Stimulated activated CD8-positive, alpha-beta memory T cell treated with anti-CD3 and anti-CD28 coated beads, Interleukin-2, amount 100 ng/mL, for 1 hour (primary cell): ENCODE data around the gene C10orf105.

Experiments used
- DNase-seq, 2 donors: peaks; one replicate each; pipeline ENCODE4 v3.0.0-alpha.2; 2020; ENCODE audit warnings: low read depth in 2 of 2

The C10orf105 gene

DNA sequence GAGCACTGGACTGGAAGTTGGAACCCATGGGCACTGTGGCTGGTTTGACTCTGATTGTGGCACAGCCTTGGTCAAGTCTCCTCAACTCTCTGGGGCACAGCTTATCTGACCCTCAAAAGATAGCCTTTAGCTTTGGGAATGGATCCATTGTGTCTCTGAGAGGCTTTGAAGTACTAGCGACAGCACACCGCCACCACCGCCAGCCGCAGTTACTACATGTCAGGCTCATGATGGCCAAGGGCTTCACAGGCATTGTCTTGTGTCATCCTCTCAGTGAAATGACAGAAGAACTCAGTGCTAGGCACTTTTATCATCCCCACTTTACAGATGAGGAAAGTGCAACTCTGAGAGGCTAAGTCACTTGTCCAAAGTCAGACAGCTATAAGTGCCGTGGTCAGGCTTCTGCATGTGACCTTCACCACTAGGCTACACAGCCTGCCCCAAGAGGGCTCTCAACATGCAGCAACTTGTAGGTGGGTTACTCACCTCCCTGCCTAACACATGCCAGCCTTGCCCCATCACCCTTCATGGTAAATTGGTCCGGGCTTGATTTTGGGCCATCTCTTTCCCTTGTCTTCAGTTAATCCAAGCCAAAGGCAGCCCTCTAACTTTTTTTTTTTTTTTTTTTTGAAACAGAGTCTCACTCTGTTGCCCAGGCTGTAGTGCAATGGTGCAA, 44.1 kb downstream of the C10orf105 start:
- no peak for DNase-seq

DNA sequence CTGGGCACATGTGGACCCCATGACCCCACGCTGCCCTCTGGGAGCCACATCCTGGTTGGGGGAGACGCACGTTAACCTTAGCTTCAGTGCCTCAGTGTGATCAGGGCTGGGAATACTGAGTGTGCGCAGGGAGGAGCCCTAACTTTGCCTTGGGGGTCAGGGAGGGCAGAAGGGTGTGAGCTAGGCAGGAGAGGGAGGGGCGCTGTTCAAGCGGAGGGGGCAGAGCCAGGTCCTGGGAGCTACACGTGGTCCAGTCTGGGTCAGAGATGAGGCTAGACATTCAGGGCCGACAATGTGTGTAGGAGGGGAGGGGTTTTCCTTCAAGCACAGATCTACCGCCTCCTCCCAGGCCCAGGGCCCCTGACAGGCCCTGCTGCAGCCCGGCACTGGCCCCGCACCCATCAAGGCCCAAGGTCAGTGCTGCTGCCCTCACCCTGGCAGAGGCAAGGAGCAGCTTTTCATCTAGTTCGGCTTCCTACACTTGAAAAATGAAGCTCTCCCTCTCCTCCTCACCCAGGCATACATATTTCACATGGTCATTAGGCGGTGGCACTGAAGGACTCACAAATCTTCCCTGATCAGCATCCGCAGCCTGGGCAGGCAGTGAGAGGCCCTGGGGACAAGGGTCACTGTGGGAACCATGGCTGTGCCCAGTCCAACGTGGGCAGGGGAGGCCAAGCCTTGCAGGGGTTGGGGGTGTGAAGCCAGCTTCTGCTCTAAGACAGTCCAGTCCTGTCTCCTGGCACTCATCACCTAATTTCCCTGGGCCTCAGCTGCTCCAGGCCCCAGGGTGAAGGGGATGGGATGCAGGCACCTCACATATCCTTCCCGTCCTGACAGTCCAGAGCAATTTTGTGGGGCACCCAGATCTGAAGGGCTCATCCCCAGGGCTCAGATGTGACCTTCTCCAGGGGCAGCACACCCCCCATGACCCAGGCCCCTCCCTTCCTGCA, 47.3 kb downstream of the C10orf105 start:
- no peak for DNase-seq

DNA sequence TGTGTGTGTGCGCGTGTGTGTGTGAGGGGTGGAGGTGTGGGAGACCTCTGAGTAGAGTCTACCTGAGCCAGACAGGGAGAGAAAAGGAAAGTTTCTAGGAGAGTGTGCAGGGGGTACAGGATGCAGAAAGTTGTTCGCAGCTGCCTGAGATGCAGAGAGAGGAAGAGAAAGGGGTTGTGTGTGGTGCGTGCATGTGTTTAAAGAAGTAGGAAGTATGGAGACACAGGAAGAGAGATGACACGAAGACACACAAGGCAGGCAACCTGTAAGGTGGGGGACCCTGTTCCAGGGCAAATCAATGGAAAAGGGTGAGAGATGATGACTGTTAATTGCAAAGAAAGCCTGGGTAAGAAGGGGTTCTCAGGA, 52.2 kb downstream of the C10orf105 start:
- no peak for DNase-seq

DNA sequence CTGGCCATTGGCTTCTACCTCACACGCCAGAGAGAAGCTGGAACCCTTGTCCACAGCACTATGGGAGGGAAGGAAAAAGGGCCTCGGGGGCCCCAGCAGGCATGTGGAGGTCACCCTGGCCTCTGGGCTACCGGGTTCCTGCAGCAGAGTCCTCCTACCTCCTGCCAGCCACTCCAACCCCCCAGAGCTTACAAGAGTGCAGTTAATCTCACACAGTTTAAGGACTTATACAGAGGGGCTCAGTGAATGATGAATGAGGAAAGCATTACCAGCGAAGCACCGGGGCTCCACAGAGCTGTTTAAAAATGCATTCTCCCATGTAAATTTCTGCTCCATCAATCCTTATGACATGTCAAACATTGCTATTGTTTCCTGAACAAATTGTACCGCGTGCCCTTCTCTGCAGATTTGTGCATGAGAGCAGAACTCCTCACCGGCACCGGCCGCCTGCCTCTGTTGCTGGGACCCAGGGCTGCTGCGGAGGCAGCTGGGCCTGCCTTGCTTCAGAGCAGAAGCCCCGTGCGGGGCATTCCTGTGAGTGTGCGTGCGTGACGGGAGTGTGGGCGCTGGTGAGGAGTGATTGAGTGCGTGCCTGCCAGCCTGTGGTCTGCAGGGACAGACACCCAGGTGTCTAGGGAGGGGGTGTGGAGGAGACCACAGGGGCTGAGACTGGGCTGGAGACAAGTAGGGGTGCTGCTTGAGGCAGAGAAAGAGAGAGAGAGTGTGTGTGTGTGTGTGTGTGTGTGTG, 52.8 kb downstream of the C10orf105 start:
- no peak for DNase-seq

DNA sequence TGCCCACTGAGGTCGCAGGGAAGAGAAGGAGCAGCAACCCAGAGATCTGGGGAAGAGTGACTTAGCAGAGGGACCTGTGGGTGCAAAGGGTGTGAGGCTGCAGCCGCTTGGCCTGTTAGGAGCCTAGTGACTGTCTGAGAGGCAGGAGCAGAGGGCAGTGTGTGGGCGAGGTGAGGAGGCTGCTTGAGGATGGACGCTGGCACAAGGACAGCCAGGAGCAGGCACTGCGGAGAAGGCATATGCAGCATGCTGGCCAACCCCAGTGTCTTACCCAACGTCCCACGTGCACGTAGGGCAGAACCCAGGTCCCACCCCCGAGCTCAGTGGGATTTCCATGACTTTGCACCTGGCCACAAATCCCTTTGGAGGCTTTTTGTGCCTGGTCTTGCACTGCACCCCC, 54.1 kb downstream of the C10orf105 start:
- DNase-seq = no peak

DNA sequence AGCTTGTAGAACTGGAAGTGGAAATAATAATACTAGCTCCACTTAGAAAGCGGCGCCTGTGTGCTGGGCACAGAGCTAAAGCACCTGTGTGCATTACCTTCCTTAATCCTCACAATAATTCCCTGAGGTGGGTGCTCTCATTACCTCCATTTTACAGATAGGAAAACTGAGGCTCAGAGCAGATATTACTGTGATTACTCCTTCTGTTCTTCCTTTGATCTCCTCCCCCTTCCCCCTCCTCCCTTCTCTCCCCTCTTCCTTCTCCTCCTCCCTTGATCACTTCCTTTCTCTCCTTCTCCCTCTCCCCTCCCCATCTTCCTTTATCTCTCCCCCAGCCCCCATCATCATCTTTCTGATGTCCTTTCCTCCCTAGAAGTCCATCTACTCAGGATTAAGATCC, 55.0 kb downstream of the C10orf105 start:
- no peak for DNase-seq

DNA sequence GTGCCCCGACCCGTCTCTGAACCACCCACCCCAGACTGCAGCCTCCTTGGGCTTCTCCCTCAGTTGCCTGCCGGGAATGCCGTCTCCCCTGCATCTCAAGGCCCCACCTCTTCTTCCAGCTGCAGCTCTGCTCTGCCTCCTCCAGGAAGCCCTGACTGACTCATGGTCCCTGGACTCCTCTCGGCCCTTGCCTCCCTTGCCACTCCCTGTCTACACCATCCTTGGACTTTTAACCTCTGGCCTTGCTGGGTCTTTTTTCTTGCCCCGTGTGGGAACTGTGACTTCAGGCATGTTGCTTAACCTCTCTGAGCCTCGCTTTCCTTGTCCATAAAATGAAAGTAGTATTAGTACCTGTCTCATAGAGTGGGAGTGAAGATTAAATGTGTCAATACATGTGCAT, 56.3 kb downstream of the C10orf105 start:
- DNase-seq = no peak

DNA sequence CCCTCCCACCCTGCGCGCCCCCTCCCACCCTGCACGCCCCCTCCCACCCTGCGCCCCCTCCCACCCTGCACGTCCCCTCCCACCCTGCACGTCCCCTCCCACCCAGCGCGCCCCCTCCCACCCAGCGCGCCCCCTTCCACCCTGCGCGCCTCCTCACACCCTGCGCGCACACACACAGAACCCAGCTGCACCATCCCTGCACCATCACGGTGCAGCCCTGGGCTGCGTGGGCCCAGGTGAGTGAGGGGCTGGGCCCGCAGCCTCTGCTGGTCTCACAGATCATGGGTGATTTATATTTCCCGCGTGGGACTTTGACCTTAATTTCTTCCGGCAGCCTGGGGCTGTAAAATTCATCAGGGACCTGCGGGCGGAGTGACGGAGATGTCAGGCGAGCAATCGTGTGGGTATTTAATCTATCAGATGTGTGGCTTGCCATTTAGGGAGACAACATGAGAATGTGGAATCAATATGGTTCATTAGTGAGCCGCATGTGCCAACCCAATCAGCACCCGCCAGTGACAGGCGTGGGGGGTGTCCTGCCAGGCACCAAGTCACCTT, 57.7 kb downstream of the C10orf105 start:
- DNase-seq = no peak
